HepG2 (cell line): Measurements from ENCODE around the gene PRKN. TPM values are rescaled to one million over a fixed set of nuclear protein-coding genes. Genes with fewer than 3 reads are reported as not detected.

Experiments used
- PCBP2 ChIP-seq: fragments of 200-400 bp; formaldehyde crosslinking; optimal IDR thresholded peaks from 2 replicates; pipeline ENCODE3; 2018; ENCODE audit warnings: low read length, low read depth; ENCODE audit not compliant: poor library complexity, severe bottlenecking
- ZNF24 ChIP-seq: fragments of 450-650 bp; IDR thresholded peaks from 2 replicates; pipeline ENCODE4 v1.6.1; 2017; ENCODE audit warnings: antibody characterized with exemption, mild to moderate bottlenecking
- ZNF367 ChIP-seq: sonication (generic); formaldehyde crosslinking; IDR thresholded peaks from 2 replicates; pipeline ENCODE4 v1.4.0; 2020; ENCODE audit warnings: missing genetic modification reagents, borderline replicate concordance
- ZNF382 ChIP-seq: sonication (generic); formaldehyde crosslinking; IDR thresholded peaks from 2 replicates; pipeline ENCODE4 v1.5.0; 2020; ENCODE audit warnings: missing genetic modification reagents, mild to moderate bottlenecking, borderline replicate concordance
- polyA plus RNA-seq, 8 experiments: library from polyadenylated mRNA; depleted of rRNA in 3 of 8; stranded (reverse) in 7 of 8; unstranded in 1 of 8; fragments of >200 nt; fragmentation: Illumina TruSeq in 4 of 8; extraction: Trizol in 4 of 8; gene quantifications; 2 replicates each; pipeline versions ENCODE4 v1.2.1 to v1.2.3, GENCODE V29; 2011 to 2016; ENCODE audit warnings: low read depth in 4 of 8, missing spikeins in 1 of 8, mixed read lengths in 1 of 8; ENCODE audit not compliant: insufficient read depth in 1 of 8
- total RNA-seq, 5 experiments: library from RNA; depleted of rRNA; stranded (reverse); fragments of >200 nt; fragmentation: Illumina TruSeq; extraction: Trizol; gene quantifications; 2 replicates each; pipeline ENCODE4 v1.2.3, GENCODE V29; 2016; ENCODE audit warnings: low read depth in 1 of 5
- TF ChIP-seq, protein P1 (sequence below): sonication (generic); formaldehyde crosslinking; IDR thresholded peaks from 2 replicates; pipeline ENCODE4 v1.4.0; 2020; ENCODE audit warnings: mild to moderate bottlenecking, missing genetic modification reagents
- TF ChIP-seq, protein P2 (sequence below): sonication (generic); formaldehyde crosslinking; IDR thresholded peaks from 2 replicates; pipeline ENCODE4 v1.5.1; 2020; ENCODE audit warnings: mild to moderate bottlenecking, missing genetic modification reagents, moderate library complexity

The PRKN gene
- total and polyA plus RNA-seq, 2 of the 13 experiments (the other 11 are each of a cell fraction or from before 2014, with no cell fraction given), result 0.31 to 0.44 TPM

GRCh38 chr6:162211022-162211421 lies 516.5 kb downstream of the PRKN start (continued):
- TF ChIP-seq, protein P1, sequence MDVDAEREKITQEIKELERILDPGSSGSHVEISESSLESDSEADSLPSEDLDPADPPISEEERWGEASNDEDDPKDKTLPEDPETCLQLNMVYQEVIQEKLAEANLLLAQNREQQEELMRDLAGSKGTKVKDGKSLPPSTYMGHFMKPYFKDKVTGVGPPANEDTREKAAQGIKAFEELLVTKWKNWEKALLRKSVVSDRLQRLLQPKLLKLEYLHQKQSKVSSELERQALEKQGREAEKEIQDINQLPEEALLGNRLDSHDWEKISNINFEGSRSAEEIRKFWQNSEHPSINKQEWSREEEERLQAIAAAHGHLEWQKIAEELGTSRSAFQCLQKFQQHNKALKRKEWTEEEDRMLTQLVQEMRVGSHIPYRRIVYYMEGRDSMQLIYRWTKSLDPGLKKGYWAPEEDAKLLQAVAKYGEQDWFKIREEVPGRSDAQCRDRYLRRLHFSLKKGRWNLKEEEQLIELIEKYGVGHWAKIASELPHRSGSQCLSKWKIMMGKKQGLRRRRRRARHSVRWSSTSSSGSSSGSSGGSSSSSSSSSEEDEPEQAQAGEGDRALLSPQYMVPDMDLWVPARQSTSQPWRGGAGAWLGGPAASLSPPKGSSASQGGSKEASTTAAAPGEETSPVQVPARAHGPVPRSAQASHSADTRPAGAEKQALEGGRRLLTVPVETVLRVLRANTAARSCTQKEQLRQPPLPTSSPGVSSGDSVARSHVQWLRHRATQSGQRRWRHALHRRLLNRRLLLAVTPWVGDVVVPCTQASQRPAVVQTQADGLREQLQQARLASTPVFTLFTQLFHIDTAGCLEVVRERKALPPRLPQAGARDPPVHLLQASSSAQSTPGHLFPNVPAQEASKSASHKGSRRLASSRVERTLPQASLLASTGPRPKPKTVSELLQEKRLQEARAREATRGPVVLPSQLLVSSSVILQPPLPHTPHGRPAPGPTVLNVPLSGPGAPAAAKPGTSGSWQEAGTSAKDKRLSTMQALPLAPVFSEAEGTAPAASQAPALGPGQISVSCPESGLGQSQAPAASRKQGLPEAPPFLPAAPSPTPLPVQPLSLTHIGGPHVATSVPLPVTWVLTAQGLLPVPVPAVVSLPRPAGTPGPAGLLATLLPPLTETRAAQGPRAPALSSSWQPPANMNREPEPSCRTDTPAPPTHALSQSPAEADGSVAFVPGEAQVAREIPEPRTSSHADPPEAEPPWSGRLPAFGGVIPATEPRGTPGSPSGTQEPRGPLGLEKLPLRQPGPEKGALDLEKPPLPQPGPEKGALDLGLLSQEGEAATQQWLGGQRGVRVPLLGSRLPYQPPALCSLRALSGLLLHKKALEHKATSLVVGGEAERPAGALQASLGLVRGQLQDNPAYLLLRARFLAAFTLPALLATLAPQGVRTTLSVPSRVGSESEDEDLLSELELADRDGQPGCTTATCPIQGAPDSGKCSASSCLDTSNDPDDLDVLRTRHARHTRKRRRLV (CRISPR knock-in tag), result no peak
- TF ChIP-seq ZNF24, result no peak
- TF ChIP-seq ZNF367, result no peak
- TF ChIP-seq, protein P2, sequence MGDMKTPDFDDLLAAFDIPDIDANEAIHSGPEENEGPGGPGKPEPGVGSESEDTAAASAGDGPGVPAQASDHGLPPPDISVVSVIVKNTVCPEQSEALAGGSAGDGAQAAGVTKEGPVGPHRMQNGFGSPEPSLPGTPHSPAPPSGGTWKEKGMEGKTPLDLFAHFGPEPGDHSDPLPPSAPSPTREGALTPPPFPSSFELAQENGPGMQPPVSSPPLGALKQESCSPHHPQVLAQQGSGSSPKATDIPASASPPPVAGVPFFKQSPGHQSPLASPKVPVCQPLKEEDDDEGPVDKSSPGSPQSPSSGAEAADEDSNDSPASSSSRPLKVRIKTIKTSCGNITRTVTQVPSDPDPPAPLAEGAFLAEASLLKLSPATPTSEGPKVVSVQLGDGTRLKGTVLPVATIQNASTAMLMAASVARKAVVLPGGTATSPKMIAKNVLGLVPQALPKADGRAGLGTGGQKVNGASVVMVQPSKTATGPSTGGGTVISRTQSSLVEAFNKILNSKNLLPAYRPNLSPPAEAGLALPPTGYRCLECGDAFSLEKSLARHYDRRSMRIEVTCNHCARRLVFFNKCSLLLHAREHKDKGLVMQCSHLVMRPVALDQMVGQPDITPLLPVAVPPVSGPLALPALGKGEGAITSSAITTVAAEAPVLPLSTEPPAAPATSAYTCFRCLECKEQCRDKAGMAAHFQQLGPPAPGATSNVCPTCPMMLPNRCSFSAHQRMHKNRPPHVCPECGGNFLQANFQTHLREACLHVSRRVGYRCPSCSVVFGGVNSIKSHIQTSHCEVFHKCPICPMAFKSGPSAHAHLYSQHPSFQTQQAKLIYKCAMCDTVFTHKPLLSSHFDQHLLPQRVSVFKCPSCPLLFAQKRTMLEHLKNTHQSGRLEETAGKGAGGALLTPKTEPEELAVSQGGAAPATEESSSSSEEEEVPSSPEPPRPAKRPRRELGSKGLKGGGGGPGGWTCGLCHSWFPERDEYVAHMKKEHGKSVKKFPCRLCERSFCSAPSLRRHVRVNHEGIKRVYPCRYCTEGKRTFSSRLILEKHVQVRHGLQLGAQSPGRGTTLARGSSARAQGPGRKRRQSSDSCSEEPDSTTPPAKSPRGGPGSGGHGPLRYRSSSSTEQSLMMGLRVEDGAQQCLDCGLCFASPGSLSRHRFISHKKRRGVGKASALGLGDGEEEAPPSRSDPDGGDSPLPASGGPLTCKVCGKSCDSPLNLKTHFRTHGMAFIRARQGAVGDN (CRISPR knock-in tag), result no peak
- no peak for TF ChIP-seq PCBP2
- no peak for TF ChIP-seq ZNF382
- TF ChIP-seq, all 625 proteins: peak for 0
